Measurements from ENCODE around the gene KRTAP10-2. TPM values are rescaled to one million over a fixed set of nuclear protein-coding genes. Genes with fewer than 3 reads are reported as not detected.
A peak's percentile ranks its signal among the peaks of the same experiment; 100 is the strongest.

KRTAP10-2 gene
- total RNA-seq, 2 experiments from 2014 or later = not detected

DNA sequence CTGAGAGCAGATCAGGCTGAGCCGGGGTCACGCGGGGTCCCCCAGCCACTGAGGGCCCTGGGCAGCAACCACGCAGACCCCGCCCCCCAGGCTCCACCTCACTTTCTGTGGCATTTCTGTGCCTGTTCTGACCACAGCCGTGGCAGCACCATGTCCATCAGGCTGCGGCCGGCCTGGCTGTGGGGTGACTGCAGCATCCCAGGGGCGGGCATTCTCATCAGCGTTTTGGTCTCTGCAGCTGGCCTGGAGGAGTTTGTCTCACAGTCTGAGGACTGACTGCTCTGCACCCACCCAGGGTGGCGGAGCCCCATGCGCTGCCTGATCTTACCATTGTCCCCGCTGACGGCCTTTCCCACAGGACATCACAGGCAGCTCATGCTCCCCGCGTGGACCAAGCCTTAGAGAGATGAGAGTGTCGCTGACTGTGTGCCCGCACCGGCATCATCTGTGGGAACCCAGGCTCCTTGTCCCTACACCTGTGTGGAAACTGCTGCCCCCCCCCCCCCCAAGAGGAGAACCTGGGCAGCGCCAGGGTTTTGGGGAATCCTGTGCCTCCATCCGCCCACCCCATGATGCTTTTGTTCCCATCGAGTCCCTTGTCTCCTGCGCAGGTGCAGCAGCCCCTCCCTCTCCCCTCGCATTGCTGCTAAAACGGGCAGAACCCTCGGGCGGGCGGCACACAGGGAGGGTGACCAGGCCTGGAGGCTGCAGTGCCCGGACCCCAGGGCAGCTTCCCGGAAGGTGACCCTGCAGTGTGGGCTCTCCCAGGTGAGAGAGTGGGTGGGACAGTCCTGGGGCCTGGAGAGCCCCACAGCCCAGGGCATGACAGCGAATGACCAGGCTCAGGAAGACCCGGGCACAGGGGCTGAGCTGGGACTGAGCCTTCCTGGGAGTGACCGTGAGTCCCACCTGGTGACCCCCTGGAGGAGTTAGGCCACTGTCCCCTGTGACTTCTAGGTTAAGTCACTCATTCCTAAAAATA lies 13.1 kb downstream of the KRTAP10-2 start:
- Mint-ChIP-seq H3K36me3 (ENCODE audit: low read depth) (no peaks in the 10 kb centered on the region), H3K27me3 (no peaks in the 10 kb centered on the region), H3K27ac (no peak overlapping the region), H3K4me3 (no peak overlapping the region), H3K9me3 (peaks cover 6% of the 10 kb centered on the region), H3K4me1 (no peaks in the 10 kb centered on the region)
- CTCF ChIA-PET = interaction anchor here (1.9 kb wide), 1 partner anchor 28 kb away, joined by 7 read pairs; no protein-coding TSS in a partner anchor
- no peak for DNase-seq
- POLR2A ChIA-PET = interaction anchor here (0.6 kb wide), 1 partner anchor 465 kb away, joined by 4 read pairs; no protein-coding TSS in a partner anchor

DNA sequence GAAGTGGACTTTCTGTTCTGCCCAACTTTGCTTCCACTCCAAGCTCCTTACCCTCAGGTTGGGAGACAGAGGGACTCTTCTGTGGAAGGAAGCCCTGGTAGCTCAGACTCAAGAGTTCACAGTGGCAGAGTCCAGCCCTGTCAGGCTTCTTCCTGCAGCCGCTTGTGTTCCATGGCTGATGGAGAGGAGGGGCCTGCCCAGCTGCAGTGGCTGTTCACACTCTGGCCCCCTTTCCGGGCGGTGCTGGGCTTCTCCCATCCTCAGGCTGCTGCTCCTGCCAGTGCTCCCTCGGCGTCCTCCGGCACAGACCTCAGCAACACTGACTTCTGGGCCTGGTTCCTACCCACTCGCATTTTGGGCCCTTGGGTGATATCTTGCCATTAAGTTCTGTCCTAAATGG lies 15.3 kb downstream of the KRTAP10-2 start:
- Mint-ChIP-seq H3K4me1 (no peaks in the 10 kb centered on the region), H3K4me3 (no peak overlapping the region), H3K36me3 (ENCODE audit: low read depth) (no peaks in the 10 kb centered on the region), H3K27ac (no peak overlapping the region), H3K27me3 (no peaks in the 10 kb centered on the region), H3K9me3 (peaks cover 1% of the 10 kb centered on the region)
- ChIA-PET POLR2A (no interaction called here), CTCF (interaction anchor here (0.5 to 1.0 kb wide), 2 partner anchors 39 to 115 kb away, joined by 3 read pairs; no protein-coding TSS in a partner anchor)
- no peak for DNase-seq

DNA sequence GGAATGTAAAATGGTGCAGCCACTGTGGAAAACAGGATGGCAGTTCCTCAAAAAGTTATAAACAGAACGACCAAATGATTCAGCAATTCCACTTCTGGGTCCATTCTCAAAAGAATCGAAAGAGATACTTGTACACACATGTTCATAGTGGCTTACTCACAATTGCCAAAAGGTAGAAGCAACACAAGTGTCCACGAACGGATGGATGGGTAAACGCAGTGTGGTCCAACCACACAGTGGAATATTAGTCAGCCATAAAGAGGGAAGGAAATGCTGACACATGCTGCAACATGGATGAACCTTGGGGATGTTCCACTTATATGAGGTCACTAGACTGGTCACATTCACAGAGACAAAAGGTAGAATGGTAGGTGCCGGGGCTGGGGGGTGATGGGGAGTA lies 16.6 kb downstream of the KRTAP10-2 start:
- DNase-seq = no peak
- Mint-ChIP-seq H3K27ac (no peak overlapping the region), H3K4me3 (no peak overlapping the region), H3K36me3 (ENCODE audit: low read depth) (no peaks in the 10 kb centered on the region), H3K9me3 (no peaks in the 10 kb centered on the region), H3K27me3 (no peaks in the 10 kb centered on the region), H3K4me1 (no peaks in the 10 kb centered on the region)
- CTCF ChIA-PET = no interaction called here
- POLR2A ChIA-PET = no interaction called here

DNA sequence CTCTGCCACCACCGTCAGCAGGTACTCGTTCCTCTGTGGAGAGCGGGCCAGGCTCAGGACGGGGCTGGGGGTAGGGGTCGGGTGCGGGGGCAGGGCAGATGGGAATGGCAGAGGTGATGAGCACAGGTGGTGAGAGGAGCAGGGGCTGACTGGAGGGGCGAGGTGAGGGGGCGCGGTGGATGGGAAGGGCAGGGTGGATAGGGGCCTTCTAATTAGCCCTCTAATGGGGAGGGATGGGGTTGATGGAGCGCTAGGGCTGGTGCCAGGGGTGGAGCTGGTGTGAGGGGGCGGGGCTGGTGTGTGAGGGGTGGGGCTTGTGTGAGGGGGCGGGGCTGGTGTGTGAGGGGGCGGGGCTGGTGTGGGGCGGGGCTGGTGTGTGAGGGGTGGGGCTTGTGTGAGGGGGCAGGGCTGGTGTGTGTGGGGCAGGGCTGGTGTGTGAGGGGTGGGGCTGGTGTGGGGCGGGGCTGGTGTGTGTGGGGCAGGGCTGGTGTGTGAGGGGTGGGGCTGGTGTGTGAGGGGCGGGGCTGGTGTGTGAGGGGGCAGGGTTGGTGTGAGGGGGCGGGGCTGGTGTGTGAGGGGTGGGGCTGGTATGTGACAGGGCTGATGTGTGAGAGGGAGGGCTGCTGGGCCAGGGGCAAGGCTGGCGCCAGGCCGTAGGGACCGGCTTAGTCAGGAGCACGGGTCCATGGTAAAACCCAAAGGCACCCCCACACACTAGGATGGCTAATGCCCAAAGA lies 17.2 kb downstream of the KRTAP10-2 start:
- no peak overlapping the region for H3K4me3 Mint-ChIP-seq
- H3K9me3 Mint-ChIP-seq = no peaks in the 10 kb centered on the region
- no peaks in the 10 kb centered on the region for H3K36me3 Mint-ChIP-seq (ENCODE audit: low read depth)
- DNase-seq = no peak
- no peaks in the 10 kb centered on the region for H3K27me3 Mint-ChIP-seq
- POLR2A ChIA-PET = no interaction called here
- no peak overlapping the region for H3K27ac Mint-ChIP-seq
- CTCF ChIA-PET = interaction anchor here (0.6 kb wide), 1 partner anchor 109 kb away, joined by 4 read pairs; no protein-coding TSS in a partner anchor
- H3K4me1 Mint-ChIP-seq = no peaks in the 10 kb centered on the region

DNA sequence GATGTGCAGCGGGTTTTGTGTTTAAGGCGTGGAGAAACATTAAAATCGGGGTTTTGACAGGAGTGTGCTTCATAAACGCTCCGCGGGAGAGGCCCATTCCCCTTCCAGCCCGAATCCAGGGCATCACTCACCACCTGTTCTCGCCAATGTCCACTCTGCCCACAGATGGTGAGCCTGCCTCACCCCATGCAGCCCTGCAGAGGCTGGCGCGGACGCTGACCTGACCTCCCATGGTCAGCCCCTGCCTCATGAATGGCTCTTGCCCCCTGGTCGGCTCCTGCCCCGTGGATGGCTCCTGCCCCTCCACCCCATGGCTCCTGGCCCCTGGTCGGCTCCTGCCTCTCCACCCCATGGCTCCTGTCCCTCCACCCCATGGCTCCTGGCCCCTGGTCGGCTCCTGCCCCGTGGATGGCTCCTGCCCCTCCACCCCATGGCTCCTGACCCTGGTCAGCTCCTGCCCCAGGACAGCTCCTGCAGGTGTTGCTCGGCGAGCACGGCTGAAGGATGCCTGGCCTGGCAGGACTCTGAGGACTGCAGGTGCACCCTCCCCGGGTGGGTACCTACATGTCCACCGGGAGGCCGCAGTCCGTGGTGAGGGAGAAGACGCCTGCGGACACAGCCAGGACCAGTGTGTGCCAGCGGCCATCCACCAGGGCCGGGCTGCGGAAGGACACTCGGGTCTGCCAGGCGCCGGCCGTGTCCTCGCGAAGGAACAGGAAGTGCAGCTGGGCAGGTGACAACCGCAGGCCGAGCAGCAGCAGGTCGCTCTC lies 18.0 kb downstream of the KRTAP10-2 start:
- Mint-ChIP-seq H3K27ac (no peak overlapping the region), H3K36me3 (ENCODE audit: low read depth) (no peaks in the 10 kb centered on the region), H3K4me3 (no peak overlapping the region), H3K27me3 (no peaks in the 10 kb centered on the region), H3K4me1 (no peaks in the 10 kb centered on the region), H3K9me3 (no peaks in the 10 kb centered on the region)
- DNase-seq = no peak
- ChIA-PET POLR2A (no interaction called here), CTCF (interaction anchor here (0.6 kb wide), 1 partner anchor 110 kb away, joined by 4 read pairs; no protein-coding TSS in a partner anchor)

DNA sequence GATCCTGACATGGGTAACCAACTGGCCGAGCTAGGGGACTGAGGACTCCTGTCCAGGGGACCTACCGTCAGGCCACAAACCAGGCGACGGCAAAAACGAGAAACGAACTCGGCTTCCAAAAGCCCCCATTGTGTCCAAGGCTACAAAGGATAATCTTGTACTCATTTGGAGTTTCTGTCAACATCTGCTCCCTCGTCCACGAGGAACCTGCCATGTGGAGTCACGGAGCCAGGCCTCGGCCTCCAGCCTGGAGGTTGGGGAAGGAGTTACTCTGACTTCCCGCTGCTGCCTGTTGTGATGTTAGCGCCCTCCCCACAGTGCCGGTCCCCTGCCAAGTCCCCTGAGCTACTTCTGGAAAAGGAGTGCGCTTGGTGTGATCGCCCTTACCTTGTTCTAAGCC lies 18.6 kb downstream of the KRTAP10-2 start:
- Mint-ChIP-seq H3K4me3 (no peak overlapping the region), H3K4me1 (no peaks in the 10 kb centered on the region), H3K36me3 (ENCODE audit: low read depth) (no peaks in the 10 kb centered on the region), H3K27ac (no peak overlapping the region), H3K27me3 (no peaks in the 10 kb centered on the region), H3K9me3 (no peaks in the 10 kb centered on the region)
- ChIA-PET CTCF (no interaction called here), POLR2A (no interaction called here)
- no peak for DNase-seq

DNA sequence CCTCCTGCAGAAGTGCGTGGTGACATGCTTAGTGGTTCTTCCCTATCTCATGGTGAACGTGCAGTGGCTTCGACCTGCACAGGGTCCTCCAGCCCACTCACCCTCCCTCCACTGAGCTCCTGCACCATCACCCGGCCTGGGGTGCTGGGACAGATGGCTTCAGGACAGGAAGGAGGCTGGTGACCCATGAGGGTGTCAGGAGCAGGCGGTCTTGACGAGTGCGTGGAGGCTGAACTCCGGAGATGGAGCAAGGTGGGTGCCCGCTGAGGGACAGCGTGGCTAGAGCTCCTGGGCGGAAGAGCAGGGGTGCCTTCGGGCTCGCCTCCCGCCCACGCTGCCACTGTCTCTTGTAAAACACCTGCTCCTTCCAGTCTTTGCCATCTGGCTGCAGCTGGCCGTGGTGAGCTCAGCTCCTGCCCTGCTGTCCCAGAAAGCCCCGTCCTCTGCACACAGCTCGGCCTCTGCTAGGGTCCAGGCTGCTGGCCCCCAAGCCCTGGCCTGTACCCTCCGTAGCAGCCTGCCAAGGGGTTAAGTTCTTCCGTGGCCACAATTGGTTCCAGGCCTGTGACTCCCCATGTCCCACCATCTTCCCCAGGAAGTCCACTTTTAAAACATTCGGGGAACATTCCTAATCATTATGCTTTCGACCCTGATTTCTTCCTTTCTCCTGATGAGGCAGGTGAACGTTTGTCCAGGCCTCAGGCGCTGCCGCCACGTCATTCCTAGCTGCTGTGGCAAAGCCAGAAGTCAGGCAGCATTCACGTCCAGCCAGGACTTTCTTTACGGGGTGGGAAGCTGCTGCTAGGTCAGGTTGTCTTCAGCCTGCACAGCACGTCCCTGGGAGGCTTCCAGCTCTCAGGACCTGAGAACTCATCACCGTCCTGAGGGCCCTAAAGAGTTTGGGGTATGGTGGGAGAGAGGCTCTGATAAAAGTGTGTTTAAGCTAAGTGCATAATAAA lies 19.4 kb downstream of the KRTAP10-2 start:
- ChIA-PET CTCF (interaction anchor here (0.6 to 1.4 kb wide), 3 partner anchors 9 to 21 kb away, joined by 3 to 4 read pairs (median 4); no protein-coding TSS in a partner anchor), POLR2A (no interaction called here)
- DNase-seq = no peak
- no peaks in the 10 kb centered on the region for H3K9me3 Mint-ChIP-seq
- no peak overlapping the region for H3K27ac Mint-ChIP-seq
- H3K36me3 Mint-ChIP-seq (ENCODE audit: low read depth) = no peaks in the 10 kb centered on the region
- H3K4me3 Mint-ChIP-seq = no peak overlapping the region
- no peaks in the 10 kb centered on the region for H3K27me3 Mint-ChIP-seq
- H3K4me1 Mint-ChIP-seq = no peaks in the 10 kb centered on the region

DNA sequence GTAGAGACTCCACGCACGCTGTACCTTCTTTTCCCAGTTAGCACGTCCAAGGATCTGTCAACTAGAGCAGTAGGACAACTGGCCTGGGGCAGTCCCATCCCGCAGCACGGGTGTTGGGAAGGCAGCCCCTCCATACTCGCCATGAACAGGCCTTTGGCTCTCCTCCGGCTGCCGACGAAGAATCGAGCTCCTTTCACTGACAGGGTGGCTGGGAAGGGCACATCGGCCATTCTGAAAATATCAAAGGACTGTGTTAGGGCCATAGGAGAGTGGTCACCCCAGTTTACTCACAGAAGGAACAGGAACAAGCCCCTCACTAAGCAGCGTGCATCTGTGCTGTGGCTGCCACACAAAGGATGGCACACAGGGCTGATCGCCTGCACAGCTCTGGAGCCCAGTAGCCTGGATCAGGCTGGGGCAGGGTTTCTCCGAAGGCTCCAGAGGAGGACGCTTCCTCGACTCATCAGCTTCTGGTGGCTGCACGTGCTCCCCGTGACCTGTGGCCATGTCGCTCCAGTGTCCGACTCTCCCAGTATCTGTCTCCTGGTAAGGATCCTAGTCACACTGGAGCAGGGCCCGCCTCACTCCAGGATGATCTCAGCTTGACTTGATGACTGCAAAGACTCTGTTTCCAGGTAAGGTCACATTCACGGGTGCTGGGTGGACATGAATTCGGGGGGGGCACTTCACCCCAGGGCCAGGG lies 20.3 kb downstream of the KRTAP10-2 start:
- POLR2A ChIA-PET = no interaction called here
- Mint-ChIP-seq H3K27me3 (no peaks in the 10 kb centered on the region), H3K4me1 (no peaks in the 10 kb centered on the region), H3K4me3 (no peak overlapping the region), H3K27ac (no peak overlapping the region), H3K36me3 (ENCODE audit: low read depth) (no peaks in the 10 kb centered on the region), H3K9me3 (no peaks in the 10 kb centered on the region)
- CTCF ChIA-PET = interaction anchor here (1.0 to 1.4 kb wide), 2 partner anchors 15 to 21 kb away, joined by 3 to 4 read pairs; no protein-coding TSS in a partner anchor
- no peak for DNase-seq

DNA sequence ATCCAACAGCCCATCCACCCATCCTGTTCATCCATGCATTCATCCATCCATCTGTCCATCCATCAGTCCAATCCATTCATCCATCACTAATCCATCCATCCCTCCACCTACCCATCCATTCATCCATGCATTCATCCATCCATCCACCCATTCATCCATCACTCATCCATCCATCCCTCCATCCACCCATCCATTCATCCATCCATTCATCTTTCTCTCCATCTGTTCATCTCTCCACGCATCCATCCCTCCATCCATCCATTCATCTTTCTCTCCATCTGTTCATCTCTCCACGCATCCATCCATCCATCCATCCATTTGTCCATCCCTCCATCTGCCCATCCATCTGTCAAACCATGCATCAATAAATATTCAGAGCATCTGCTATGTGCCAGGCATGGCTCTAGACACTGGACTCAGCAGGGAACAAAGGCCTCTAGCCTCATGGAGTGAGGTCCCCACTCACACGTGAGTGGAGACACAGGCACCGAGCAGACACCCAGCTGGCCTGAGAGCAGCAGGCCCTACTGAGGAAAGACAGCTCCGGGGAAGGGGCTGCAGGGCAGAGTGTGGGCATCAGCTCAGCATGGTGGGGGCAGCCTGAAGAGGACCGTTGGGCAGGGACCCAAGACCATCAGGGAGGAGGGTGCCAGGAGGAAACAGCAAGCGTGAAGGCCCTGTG lies 20.9 kb downstream of the KRTAP10-2 start:
- H3K9me3 Mint-ChIP-seq = peaks cover 2% of the 10 kb centered on the region
- DNase-seq = no peak
- H3K27me3 Mint-ChIP-seq = no peaks in the 10 kb centered on the region
- no peaks in the 10 kb centered on the region for H3K4me1 Mint-ChIP-seq
- ChIA-PET POLR2A (no interaction called here), CTCF (interaction anchor here (1.0 to 1.4 kb wide), 2 partner anchors 14 to 20 kb away, joined by 3 to 4 read pairs; no protein-coding TSS in a partner anchor)
- H3K4me3 Mint-ChIP-seq = no peak overlapping the region
- H3K27ac Mint-ChIP-seq = peak overlapping the region; percentile 6
- no peaks in the 10 kb centered on the region for H3K36me3 Mint-ChIP-seq (ENCODE audit: low read depth)

DNA sequence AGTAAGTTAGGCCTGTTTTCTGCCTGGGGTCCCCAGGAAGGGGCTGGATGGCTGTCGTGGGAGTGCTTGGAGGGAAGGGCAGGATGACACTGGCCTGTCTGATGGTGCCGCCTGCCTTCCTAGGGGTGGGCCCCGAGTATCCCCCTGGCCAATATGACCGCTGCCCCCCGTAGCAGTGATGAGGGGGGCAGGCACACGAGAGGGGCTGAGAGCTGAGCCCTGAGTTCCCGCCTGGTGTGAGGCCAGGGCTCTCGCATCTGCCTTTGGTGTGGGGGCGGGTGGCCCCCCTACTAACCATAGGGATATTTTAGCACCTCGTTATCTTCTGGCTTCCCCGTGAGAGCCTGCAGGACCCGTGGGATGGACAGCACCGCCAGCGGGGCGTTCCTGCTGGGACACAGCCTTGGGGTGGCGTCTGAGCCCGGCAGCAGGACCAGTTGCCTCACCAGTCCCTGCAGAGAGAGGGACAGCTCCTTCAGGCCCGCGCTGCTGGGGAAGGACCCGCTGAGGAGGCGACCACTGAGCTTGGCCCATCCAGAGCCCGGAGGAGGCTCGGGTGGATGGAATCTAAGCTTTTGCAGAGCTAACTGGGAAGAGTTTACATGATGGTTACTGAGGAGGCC lies 21.7 kb downstream of the KRTAP10-2 start:
- no peaks in the 10 kb centered on the region for H3K36me3 Mint-ChIP-seq (ENCODE audit: low read depth)
- peaks cover 2% of the 10 kb centered on the region for H3K9me3 Mint-ChIP-seq
- CTCF ChIA-PET = no interaction called here
- POLR2A ChIA-PET = no interaction called here
- no peak overlapping the region for H3K4me3 Mint-ChIP-seq
- H3K27ac Mint-ChIP-seq = no peak overlapping the region
- no peaks in the 10 kb centered on the region for H3K27me3 Mint-ChIP-seq
- no peak for DNase-seq
- no peaks in the 10 kb centered on the region for H3K4me1 Mint-ChIP-seq

DNA sequence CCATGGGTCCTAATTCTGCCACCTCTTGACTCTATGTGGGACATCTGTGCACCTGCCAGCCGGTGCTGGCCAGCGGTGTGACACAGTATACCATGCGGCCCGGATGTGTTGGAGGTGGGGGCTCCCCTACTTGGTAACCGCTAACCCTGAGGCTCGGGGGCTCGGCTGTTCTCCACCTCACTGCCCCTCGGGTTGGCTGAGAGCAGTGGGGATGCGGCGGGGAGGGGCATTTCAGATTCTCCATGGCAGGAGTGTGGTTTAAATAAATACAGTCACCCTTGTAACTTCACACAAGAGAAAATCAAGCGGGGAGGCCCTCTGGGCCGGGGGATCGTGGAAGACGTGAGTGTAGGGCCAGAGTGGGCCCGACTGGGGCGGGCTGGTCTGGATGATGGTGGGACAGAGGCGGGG lies 22.3 kb downstream of the KRTAP10-2 start:
- H3K4me1 Mint-ChIP-seq = no peaks in the 10 kb centered on the region
- H3K27ac Mint-ChIP-seq = no peak overlapping the region
- no peaks in the 10 kb centered on the region for H3K36me3 Mint-ChIP-seq (ENCODE audit: low read depth)
- no peak overlapping the region for H3K4me3 Mint-ChIP-seq
- H3K27me3 Mint-ChIP-seq = no peaks in the 10 kb centered on the region
- POLR2A ChIA-PET = no interaction called here
- CTCF ChIA-PET = no interaction called here
- no peak for DNase-seq
- peaks cover 2% of the 10 kb centered on the region for H3K9me3 Mint-ChIP-seq

All from activated CD4-positive, alpha-beta T cell treated with anti-CD3 and anti-CD28 coated beads, Interleukin-2, amount 10 ng/mL, durations not matched to agents 7 days and 5 days (primary cell).